Thyroid gland (tissue), 4 donors: ENCODE data around the gene BMP8A.

Experiments
- CTCF ChIP-seq, 6 experiments: fragments of 200-600 bp in 3 of 6; fragments of 450-650 bp in 3 of 6; sonication (generic) in 3 of 6; IDR thresholded peaks; one replicate each; pipeline ENCODE4 v1.5.1; 2016 to 2019; ENCODE audit warnings: antibody characterized with exemption in 6 of 6, mild to moderate bottlenecking in 2 of 6, inconsistent platforms in 1 of 6, moderate library complexity in 1 of 6
- POLR2A ChIP-seq, 2 donors: fragments of 450-650 bp; IDR thresholded peaks; one replicate each; pipeline ENCODE4 v1.6.1; 2017; ENCODE audit warnings: antibody characterized with exemption in 2 of 2, mild to moderate bottlenecking in 2 of 2, moderate library complexity in 1 of 2

- no peak for TF ChIP-seq CTCF (IDR thresholded peaks at IDR 0.05)
- no peak for TF ChIP-seq POLR2A (IDR thresholded peaks at IDR 0.05)
Observed at GRCh38 chr1:39488793-39489566, 2.5 kb upstream of the BMP8A start.
